Retinal pigment epithelial cell (primary cell): Measurements from ENCODE around the gene MUC5AC.
"Not testable (repeated sequence)": the region's sequence is repeated elsewhere in the genome, so short reads cannot be mapped to it uniquely, and the experiment has no call there.

Source experiments
- DNase-seq: peaks from one replicate; pipeline ENCODE4 v3.0.0-alpha.2; 2010; ENCODE audit warnings: low read depth
- H3K4me3 ChIP-seq: 2 replicates; pipeline ENCODE4 v1.5.1; 2011; ENCODE audit warnings: mild to moderate bottlenecking, low read length, control low read depth, moderate library complexity
- TF ChIP-seq, protein P1 (sequence below): conservative IDR thresholded peaks from 2 replicates; pipeline ENCODE4 v1.5.1; 2011; ENCODE audit warnings: low read depth, low read length, control low read depth, inconsistent platforms

The MUC5AC gene

GRCh38 chr11:1112351-1113191, 45.2 kb upstream of the MUC5AC start:
- TF ChIP-seq, protein P1, sequence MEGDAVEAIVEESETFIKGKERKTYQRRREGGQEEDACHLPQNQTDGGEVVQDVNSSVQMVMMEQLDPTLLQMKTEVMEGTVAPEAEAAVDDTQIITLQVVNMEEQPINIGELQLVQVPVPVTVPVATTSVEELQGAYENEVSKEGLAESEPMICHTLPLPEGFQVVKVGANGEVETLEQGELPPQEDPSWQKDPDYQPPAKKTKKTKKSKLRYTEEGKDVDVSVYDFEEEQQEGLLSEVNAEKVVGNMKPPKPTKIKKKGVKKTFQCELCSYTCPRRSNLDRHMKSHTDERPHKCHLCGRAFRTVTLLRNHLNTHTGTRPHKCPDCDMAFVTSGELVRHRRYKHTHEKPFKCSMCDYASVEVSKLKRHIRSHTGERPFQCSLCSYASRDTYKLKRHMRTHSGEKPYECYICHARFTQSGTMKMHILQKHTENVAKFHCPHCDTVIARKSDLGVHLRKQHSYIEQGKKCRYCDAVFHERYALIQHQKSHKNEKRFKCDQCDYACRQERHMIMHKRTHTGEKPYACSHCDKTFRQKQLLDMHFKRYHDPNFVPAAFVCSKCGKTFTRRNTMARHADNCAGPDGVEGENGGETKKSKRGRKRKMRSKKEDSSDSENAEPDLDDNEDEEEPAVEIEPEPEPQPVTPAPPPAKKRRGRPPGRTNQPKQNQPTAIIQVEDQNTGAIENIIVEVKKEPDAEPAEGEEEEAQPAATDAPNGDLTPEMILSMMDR = no peak
- H3K4me3 ChIP-seq = no peak overlapping the region
- no peak for DNase-seq

DNA sequence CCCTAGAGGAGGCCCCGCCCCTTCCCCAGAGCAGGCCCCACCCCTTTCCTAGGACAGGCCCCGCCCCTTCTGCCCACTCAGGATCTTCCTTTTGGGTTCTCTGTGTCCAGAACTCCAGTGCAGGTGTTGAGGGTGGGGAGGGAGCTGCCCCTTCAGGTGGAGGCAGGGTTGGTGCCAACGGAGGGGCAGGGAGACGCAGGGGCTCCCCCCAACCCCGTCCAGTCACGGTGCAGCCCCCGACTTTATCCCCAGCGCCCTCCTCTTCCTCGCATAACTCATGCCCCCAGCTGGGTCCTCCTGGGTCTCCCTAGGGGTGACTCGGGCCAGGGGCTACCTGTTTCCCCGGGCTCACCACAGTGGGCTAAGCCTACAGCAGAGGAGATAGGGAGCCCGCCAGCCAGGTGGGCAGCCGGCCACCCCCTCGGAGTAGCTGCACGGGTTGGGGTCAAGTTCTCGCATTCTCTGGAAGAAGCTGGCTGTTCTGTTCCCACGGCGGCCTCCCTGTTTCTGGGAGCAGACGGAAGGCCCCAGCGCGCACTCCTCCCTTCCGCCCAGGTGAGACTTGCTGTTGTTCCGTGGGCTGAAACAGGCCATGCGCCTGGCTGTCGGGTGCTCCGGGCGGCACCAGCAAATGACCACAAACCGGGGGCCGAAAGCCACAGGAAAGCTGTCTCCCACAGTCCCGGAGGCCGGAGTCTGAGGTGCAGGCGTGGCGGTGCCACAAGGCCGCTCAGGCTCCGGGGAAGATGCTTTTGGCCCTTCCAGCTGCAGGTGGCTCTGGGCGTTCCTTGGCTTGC, 44.1 kb upstream of the MUC5AC start:
- no peak for DNase-seq
- H3K4me3 ChIP-seq = no peak overlapping the region
- TF ChIP-seq, protein P1 = no peak

GRCh38 chr11:1115292-1115691, 42.5 kb upstream of the MUC5AC start:
- H3K4me3 ChIP-seq, DNase-seq: not testable (repeated sequence)

- H3K4me3 ChIP-seq = no peak overlapping the region
- TF ChIP-seq, protein P1 = no peak
- no peak for DNase-seq
These were observed 41.6 kb upstream of the MUC5AC start for GRCh38 chr11:1116104-1116503.

- no peak for DNase-seq
- TF ChIP-seq, protein P1 = no peak
- no peak overlapping the region for H3K4me3 ChIP-seq
These were observed 40.9 kb upstream of the MUC5AC start for GRCh38 chr11:1116666-1117390.

- no peak overlapping the region for H3K4me3 ChIP-seq
- DNase-seq = no peak
- TF ChIP-seq, protein P1 = no peak
These were observed 39.8 kb upstream of the MUC5AC start for GRCh38 chr11:1117992-1118391.
